Neutrophil (primary cell): ENCODE results near the gene ITIH5.

Experiments
- H3K27ac ChIP-seq: fragments of 200-600 bp; sonication (generic); 2 replicates; pipeline ENCODE4 v1.5.1; 2016; ENCODE audit warnings: mild to moderate bottlenecking, moderate library complexity
- H3K27me3 ChIP-seq: fragments of 200-600 bp; sonication (generic); 2 replicates; pipeline ENCODE4 v1.6.0; 2016; ENCODE audit warnings: mild to moderate bottlenecking
- H3K36me3 ChIP-seq: fragments of 200-600 bp; sonication (generic); 2 replicates; pipeline ENCODE4 v1.5.1; 2017
- H3K4me1 ChIP-seq, 2 experiments: fragments of 200-600 bp in 1 of 2; sonication (generic) in 1 of 2; 1 replicate in 1 of 2; 2 replicates in 1 of 2; pipeline versions ENCODE4 v1.5.1 to v1.6.1; 2013 to 2016; ENCODE audit warnings: low read depth in 1 of 2, low read length in 1 of 2, mild to moderate bottlenecking in 1 of 2, moderate library complexity in 1 of 2; ENCODE audit not compliant: control insufficient read depth in 1 of 2, insufficient read depth in 1 of 2
- H3K4me3 ChIP-seq, 2 experiments: fragments of 200-600 bp in 1 of 2; sonication (generic) in 1 of 2; 1 replicate in 1 of 2; 2 replicates in 1 of 2; pipeline ENCODE4 v1.5.1; 2013 to 2016; ENCODE audit warnings: low read depth in 1 of 2, low read length in 1 of 2, mild to moderate bottlenecking in 1 of 2, moderate library complexity in 1 of 2
- H3K9me3 ChIP-seq: fragments of 200-600 bp; sonication (generic); 2 replicates; pipeline ENCODE4 v1.5.1; 2016
- TF ChIP-seq, protein P1 (sequence below): fragments of 200-600 bp; sonication (generic); IDR thresholded peaks from 2 replicates; pipeline ENCODE4 v1.5.1; 2016; ENCODE audit warnings: antibody characterized with exemption

The ITIH5 gene

GRCh38 chr10:7551950-7552716 is 114.6 kb downstream of the ITIH5 start:
- Histone ChIP-seq H3K36me3 (no peaks in the 10 kb centered on the region), H3K27me3 (no peaks in the 10 kb centered on the region), H3K4me3 (no peak overlapping the region), H3K4me1 (no peaks in the 10 kb centered on the region), H3K27ac (no peak overlapping the region), H3K9me3 (no peaks in the 10 kb centered on the region)
- TF ChIP-seq, protein P1, sequence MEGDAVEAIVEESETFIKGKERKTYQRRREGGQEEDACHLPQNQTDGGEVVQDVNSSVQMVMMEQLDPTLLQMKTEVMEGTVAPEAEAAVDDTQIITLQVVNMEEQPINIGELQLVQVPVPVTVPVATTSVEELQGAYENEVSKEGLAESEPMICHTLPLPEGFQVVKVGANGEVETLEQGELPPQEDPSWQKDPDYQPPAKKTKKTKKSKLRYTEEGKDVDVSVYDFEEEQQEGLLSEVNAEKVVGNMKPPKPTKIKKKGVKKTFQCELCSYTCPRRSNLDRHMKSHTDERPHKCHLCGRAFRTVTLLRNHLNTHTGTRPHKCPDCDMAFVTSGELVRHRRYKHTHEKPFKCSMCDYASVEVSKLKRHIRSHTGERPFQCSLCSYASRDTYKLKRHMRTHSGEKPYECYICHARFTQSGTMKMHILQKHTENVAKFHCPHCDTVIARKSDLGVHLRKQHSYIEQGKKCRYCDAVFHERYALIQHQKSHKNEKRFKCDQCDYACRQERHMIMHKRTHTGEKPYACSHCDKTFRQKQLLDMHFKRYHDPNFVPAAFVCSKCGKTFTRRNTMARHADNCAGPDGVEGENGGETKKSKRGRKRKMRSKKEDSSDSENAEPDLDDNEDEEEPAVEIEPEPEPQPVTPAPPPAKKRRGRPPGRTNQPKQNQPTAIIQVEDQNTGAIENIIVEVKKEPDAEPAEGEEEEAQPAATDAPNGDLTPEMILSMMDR = no peak

DNA sequence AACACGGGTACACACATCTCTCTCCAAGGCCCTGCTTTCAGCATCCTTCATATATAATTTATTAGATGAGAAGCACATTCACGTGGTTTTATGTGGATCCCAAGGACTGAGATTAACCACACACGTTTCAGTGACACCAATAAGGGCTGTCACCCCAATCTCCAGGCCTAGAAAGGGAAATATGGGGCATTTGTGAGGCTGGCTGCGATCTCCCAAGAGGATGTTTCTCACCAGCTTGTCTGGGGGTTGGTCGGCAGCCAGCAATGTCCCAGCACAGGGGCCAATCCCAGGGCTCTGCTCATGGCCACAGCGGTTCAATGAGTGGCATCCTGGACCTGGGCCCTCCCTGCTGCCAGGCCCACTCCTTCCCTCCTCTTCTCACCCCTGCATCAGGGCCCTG is 115.5 kb downstream of the ITIH5 start:
- TF ChIP-seq, protein P1 = no peak
- H3K27ac ChIP-seq = no peak overlapping the region
- H3K27me3 ChIP-seq = no peaks in the 10 kb centered on the region
- H3K4me1 ChIP-seq = no peaks in the 10 kb centered on the region
- H3K9me3 ChIP-seq = no peaks in the 10 kb centered on the region
- no peaks in the 10 kb centered on the region for H3K36me3 ChIP-seq
- H3K4me3 ChIP-seq = no peak overlapping the region

DNA sequence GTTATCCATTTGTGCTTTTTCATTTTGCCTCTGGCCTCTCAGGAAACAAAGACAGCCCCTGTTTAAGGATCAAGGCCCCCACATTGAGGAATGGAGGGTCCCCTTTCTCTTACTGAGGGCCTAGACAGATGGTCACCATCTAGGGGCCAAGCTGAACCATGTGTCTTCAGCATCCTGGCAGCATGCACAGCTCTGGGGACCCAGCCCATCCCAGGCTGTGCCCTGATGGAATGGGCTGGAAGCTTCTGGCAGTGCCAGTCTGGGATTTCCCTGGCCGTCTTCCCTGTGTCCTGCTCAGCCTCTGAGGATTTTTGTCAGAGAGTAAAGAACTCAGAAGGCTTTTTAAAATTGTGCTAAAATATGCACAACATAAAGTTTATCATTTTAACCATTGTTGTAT is 116.8 kb downstream of the ITIH5 start:
- H3K4me1 ChIP-seq = no peaks in the 10 kb centered on the region
- no peaks in the 10 kb centered on the region for H3K27me3 ChIP-seq
- no peak overlapping the region for H3K27ac ChIP-seq
- no peaks in the 10 kb centered on the region for H3K9me3 ChIP-seq
- no peak overlapping the region for H3K4me3 ChIP-seq
- TF ChIP-seq, protein P1 = no peak
- no peaks in the 10 kb centered on the region for H3K36me3 ChIP-seq

GRCh38 chr10:7547829-7548228 is 118.9 kb downstream of the ITIH5 start:
- no peaks in the 10 kb centered on the region for H3K9me3 ChIP-seq
- TF ChIP-seq, protein P1 = no peak
- no peak overlapping the region for H3K4me3 ChIP-seq
- no peaks in the 10 kb centered on the region for H3K27me3 ChIP-seq
- H3K36me3 ChIP-seq = no peaks in the 10 kb centered on the region
- H3K27ac ChIP-seq = no peak overlapping the region
- H3K4me1 ChIP-seq = no peaks in the 10 kb centered on the region

GRCh38 chr10:7547206-7547605 is 119.6 kb downstream of the ITIH5 start:
- no peaks in the 10 kb centered on the region for H3K4me1 ChIP-seq
- H3K4me3 ChIP-seq = no peak overlapping the region
- no peaks in the 10 kb centered on the region for H3K9me3 ChIP-seq
- H3K27me3 ChIP-seq = no peaks in the 10 kb centered on the region
- no peak overlapping the region for H3K27ac ChIP-seq
- TF ChIP-seq, protein P1 = no peak
- H3K36me3 ChIP-seq = no peaks in the 10 kb centered on the region
